ENCODE measurements around the gene CXCL1.
"Not testable (repeated sequence)": the region's sequence is repeated elsewhere in the genome, so short reads cannot be mapped to it uniquely, and the experiment has no call there.

CXCL1 gene

GRCh38 chr4:73875401-73875800, 6.2 kb downstream of the CXCL1 start:
- DNase-seq (ENCODE audit: low read depth in 2 of 2), result no peak

DNA sequence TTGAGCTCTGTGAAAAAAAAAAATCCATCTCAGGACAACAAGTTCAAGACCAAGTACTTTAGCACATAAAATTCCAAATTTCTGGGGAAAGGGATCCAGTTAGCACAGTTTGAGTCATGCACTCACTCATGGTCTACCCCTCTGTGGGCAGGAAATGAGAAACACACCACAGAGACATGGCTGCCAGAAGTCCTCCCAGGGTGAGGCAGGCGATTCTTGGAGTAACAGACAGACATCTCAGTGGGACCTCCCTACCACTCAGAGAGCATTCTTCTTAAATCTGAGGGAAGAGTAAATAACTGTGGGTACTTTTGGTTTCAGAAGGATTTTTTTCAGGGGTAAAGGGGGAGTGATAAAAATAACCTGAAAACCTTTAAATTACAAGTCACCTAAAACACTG, 14.1 kb downstream of the CXCL1 start:
- no peak for DNase-seq (ENCODE audit: low read depth in 2 of 2)

DNA sequence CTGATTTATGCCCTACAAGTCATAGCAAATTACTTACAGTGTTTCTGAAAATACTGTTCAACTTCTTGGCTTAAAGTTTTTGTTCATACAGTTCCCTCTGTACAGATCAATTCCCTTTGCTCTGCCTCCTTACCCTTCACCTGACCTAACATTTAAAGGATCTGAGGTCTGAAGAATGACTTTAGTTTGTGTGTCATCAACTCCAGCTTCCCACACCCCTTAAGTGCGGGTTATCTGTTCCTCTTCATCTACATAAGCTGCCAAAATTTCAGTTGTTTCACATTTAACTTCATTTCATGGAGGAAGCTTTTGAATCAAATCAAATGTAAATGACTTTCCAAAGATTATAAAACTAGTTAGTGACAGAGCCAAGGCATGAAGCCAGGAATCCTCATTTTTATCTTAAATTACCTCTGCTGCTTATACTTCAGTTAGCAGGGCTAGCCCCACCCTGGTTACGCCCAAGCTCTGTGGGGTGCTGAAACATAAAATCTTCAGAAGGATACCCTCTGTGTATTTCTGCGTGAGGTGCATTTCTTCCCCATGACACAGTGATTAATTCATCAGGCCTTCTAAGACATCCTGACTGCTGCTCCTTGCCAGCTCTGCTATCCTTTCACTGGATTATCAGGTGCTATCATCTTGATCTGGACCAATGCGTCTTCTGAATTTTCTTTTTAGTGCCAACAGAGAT, 16.5 kb downstream of the CXCL1 start:
- DNase-seq (ENCODE audit: low read depth in 2 of 2), result no peak

DNA sequence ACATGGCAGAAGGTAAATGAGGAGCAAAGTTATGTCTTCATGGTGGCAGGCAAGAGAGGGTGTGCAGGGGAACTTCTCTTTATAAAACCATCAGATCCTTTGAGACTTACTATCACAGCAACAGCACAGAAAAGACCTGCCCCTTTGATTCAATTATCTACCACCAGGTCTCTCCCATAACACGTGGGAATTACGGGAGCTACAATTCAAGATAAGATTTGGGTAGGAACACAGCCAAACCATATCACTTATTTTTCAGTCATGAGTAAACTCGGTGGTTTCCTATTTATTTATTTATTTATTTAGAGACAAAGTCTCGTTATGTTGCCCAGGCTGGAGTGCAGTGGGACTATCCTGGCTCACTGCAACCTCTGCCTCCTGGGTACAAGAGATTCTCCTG, 22.1 kb downstream of the CXCL1 start:
- DNase-seq (ENCODE audit: low read depth in 2 of 2), result no peak

- no peak for DNase-seq (ENCODE audit: low read depth in 2 of 2)
Measured at GRCh38 chr4:73891739-73892405, 22.7 kb downstream of the CXCL1 start.

DNA sequence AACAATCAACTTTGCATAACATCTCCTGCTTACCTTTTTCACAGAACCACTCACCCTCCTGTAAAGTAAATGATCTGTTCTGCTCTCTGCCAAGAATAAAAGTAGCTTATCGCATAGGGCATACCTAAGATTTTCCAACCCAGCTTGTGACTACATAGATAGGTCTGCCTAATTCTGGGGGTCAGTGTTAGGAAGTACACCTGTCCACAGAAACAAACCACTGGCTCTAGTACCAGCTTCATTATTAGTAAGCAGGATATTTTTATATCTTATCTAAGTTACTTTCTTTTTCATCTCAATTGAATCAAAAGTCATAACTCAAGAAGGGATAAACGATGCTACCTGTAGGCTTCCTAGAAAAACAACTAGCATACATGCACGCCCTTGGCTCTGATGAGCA, 23.8 kb downstream of the CXCL1 start:
- DNase-seq (ENCODE audit: low read depth in 2 of 2), result no peak

DNA sequence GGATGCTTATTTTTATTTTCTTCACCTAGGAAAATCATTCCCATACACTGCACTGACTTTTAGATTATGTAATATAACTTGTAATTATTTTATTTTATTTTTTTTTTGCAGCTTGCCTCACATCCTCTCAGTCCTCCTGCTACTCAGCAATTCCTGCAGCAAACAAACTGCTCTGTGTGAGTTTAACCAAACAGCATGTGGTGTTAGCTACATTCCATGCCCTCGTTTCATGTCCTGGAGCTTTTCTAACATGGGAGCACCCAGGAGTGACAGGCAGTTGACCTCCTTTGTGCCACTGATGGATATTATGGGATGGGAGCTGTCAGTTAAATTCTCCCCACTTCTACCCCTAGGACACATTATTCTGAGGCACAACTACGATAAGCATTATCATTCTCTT, 24.8 kb downstream of the CXCL1 start:
- no peak for DNase-seq (ENCODE audit: low read depth in 2 of 2)

- no peak for DNase-seq (ENCODE audit: low read depth in 2 of 2)
Measured at GRCh38 chr4:73895201-73896175, 26.3 kb downstream of the CXCL1 start.

DNA sequence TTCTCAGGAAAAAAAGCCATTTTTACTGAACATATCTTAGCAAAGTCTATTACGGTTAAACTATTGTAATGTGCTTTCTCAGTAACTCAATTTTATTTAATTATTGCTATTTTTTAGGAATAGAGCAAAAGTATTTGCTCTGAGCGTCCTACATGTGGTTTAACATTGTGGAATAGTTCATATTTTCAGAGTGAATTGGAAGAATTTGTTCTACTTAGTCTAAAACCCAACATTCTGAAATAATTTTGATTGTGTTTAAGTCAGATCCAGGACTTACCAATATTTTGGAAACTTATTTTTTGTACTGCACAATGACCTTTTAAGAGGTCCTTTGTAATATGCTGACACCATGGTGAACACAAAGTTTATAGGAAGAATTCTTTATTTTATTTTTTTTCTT, 27.2 kb downstream of the CXCL1 start:
- DNase-seq (ENCODE audit: low read depth in 2 of 2), result no peak

- DNase-seq (ENCODE audit: low read depth in 2 of 2), result no peak
Measured at GRCh38 chr4:73897380-73898136, 28.4 kb downstream of the CXCL1 start.

- DNase-seq (ENCODE audit: low read depth in 2 of 2), result not testable (repeated sequence)
Measured at GRCh38 chr4:73899338-73899737, 30.1 kb downstream of the CXCL1 start.

DNA sequence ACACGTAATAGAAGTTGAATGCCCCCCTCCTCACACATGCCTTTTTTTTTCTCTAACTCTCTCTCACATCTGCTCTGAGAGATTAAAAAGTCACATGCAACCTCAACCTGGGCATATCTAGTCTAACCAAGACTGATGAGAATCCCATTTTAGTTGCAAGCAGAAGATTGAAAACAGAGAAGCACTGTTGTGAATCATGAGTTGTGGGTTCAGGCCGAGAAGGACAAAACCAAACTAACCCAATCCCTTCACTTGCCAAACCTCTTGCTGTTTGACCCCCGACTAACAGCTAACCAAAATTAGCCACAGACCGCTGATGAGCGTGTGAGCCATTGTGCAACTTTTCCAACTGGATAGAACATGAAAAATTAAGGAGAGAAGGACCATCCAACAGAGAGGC, 31.8 kb downstream of the CXCL1 start:
- DNase-seq (ENCODE audit: low read depth in 2 of 2), result no peak

DNA sequence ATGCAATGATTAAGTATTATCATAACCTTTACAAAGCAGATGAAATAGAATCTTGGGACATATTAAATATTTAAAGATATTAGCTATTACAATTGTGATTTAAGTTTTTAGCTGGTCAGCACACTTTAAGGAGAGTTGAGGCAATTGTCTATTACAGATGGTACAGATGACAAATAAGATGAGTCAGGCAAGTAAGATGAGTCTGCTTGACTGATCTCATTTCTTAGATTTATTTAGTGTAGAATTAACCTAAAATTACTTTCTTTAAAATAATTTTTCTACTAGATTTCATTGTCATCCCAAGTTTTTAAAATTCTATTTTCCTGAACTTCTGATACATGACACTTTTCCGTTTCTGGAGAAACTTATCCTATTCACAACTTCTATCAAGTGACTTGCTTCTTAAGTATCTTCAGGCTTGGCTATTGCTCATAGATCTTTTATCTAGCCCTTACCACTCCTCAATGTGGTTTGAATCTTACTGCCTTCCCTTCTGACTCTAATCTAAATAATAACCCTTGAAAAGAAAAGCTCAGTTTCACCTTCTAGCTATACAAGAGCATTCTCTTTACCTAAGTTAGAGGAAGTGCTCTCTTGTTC, 32.9 kb downstream of the CXCL1 start:
- no peak for DNase-seq (ENCODE audit: low read depth in 2 of 2)

DNA sequence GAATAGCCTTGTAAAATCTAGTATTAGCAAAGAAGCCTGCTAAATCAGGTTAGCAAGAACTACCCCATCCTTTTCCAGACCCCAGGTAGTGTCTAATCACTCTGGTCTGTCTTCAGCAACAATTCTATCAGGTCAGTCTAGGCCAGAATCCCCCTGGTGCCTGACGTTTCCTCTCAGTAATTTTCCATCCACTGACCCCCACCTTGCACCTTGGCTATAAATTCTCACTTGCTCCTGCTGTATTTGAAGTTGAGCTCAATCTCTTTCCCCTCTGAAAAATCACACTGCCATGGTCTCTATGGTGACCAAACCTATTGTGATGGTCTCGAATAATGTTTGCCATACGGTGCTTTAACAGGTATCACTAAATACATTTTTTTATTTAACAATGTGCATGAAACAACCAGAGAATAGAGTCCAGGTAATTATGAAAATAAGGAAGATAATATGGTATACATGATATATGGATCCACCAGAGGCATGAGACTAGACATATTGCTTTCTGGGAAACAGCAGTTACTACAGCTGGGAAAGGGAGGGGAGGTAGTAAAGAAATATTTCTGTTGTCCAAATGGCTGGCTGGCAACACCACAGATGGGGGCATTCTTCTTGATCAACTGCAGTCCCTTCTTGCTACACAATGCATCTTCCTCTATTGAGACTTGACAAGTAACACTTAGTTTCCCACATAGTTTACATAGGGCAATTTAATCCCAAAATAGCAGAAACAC, 33.8 kb downstream of the CXCL1 start:
- no peak for DNase-seq (ENCODE audit: low read depth in 2 of 2)

DNA sequence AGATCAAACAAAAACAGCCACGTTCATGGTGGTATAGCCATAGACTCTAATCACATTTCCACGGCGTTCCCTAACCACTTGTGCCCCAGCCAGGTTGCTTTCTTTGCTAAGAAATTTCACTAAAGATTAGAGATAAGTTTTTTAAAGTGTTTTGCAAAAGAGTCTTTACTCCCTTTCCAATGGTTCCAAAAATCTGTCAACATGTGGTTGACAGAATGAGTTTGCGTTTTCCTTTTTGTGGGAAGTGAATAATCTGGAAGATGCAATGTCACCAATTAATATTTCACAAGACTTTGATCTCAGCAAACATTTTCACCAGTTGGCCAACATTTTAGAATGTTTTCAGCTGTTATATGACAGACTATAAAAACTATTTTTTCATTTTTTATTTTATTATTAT, 35.3 kb downstream of the CXCL1 start:
- no peak for DNase-seq (ENCODE audit: low read depth in 2 of 2)

DNA sequence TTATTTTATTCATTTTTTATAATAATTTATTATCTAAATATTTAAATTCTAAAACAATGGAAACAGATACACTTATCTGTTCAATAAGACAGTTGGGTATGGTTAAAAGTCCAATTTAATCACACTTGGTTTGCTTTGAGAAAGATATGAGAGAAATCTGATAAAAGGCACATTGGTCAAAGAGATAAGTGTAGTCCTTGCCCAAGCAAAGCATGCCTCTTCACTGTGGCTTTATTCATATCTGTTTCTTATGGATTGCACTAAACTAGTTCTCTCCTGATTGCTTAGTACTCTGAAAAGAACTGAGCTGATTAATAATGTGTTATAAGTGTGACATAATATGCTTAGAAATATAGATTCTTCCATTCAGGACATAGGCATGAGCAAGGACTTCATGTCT, 39.8 kb downstream of the CXCL1 start:
- DNase-seq (ENCODE audit: low read depth in 2 of 2), result no peak

- DNase-seq (ENCODE audit: low read depth in 2 of 2), result no peak
Measured at GRCh38 chr4:73911746-73912145, 42.6 kb downstream of the CXCL1 start.

- no peak for DNase-seq (ENCODE audit: low read depth in 2 of 2)
Measured at GRCh38 chr4:73912191-73912590, 43.0 kb downstream of the CXCL1 start.

GRCh38 chr4:73914071-73914470, 44.9 kb downstream of the CXCL1 start:
- no peak for DNase-seq (ENCODE audit: low read depth in 2 of 2)

- DNase-seq (ENCODE audit: low read depth in 2 of 2), result no peak
Measured at GRCh38 chr4:73916172-73916925, 47.2 kb downstream of the CXCL1 start.
